DMS153 (cell line): Measurements from ENCODE around the gene NECTIN1.

Experiments used
- DNase-seq: peaks from one replicate; lab custom pipeline; 2025; lab: John Stamatoyannopoulos, UW

The NECTIN1 gene

GRCh38 chr11:119671561-119672015 lies 57.4 kb downstream of the NECTIN1 start:
- DNase-seq = no peak

- DNase-seq = no peak
Observed at GRCh38 chr11:119671051-119671450, 57.9 kb downstream of the NECTIN1 start.

GRCh38 chr11:119669487-119669886 lies 59.5 kb downstream of the NECTIN1 start:
- no peak for DNase-seq

- no peak for DNase-seq
Observed at GRCh38 chr11:119668676-119669075, 60.3 kb downstream of the NECTIN1 start.

GRCh38 chr11:119666463-119667131 lies 62.4 kb downstream of the NECTIN1 start:
- peak; percentile 24 for DNase-seq

- no peak for DNase-seq
Observed at GRCh38 chr11:119666061-119666460, 62.9 kb downstream of the NECTIN1 start.

- no peak for DNase-seq
Observed at GRCh38 chr11:119664701-119665420, 64.1 kb downstream of the NECTIN1 start.

GRCh38 chr11:119664063-119664572 lies 64.9 kb downstream of the NECTIN1 start:
- peak; percentile 41 for DNase-seq

GRCh38 chr11:119663279-119663678 lies 65.7 kb downstream of the NECTIN1 start:
- DNase-seq = no peak

GRCh38 chr11:119661226-119661625 lies 67.8 kb downstream of the NECTIN1 start:
- no peak for DNase-seq

GRCh38 chr11:119659971-119660723 lies 68.9 kb downstream of the NECTIN1 start:
- no peak for DNase-seq

GRCh38 chr11:119652907-119653659 lies 75.9 kb downstream of the NECTIN1 start:
- DNase-seq = no peak

- DNase-seq = no peak
Observed at GRCh38 chr11:119651802-119652584, 77.0 kb downstream of the NECTIN1 start.

GRCh38 chr11:119650251-119650650 lies 78.7 kb downstream of the NECTIN1 start:
- no peak for DNase-seq

- DNase-seq = no peak
Observed at GRCh38 chr11:119647254-119647653, 81.7 kb downstream of the NECTIN1 start.

GRCh38 chr11:119645018-119645417 lies 84.0 kb downstream of the NECTIN1 start:
- no peak for DNase-seq

GRCh38 chr11:119644502-119644901 lies 84.5 kb downstream of the NECTIN1 start:
- DNase-seq = no peak

GRCh38 chr11:119643876-119644225 lies 85.1 kb downstream of the NECTIN1 start:
- DNase-seq = no peak

- DNase-seq = no peak
Observed at GRCh38 chr11:119643212-119643875, 85.7 kb downstream of the NECTIN1 start.

GRCh38 chr11:119641983-119642745 lies 86.8 kb downstream of the NECTIN1 start:
- DNase-seq = no peak
